NCI-H2029 (cell line): ENCODE results near the gene C1orf53.
"Not testable (repeated sequence)": the region's sequence is repeated elsewhere in the genome, so short reads cannot be mapped to it uniquely, and the experiment has no call there.

Experiments used
- DNase-seq: peaks from one replicate; lab custom pipeline; 2025; lab: John Stamatoyannopoulos, UW

Gene C1orf53

DNA sequence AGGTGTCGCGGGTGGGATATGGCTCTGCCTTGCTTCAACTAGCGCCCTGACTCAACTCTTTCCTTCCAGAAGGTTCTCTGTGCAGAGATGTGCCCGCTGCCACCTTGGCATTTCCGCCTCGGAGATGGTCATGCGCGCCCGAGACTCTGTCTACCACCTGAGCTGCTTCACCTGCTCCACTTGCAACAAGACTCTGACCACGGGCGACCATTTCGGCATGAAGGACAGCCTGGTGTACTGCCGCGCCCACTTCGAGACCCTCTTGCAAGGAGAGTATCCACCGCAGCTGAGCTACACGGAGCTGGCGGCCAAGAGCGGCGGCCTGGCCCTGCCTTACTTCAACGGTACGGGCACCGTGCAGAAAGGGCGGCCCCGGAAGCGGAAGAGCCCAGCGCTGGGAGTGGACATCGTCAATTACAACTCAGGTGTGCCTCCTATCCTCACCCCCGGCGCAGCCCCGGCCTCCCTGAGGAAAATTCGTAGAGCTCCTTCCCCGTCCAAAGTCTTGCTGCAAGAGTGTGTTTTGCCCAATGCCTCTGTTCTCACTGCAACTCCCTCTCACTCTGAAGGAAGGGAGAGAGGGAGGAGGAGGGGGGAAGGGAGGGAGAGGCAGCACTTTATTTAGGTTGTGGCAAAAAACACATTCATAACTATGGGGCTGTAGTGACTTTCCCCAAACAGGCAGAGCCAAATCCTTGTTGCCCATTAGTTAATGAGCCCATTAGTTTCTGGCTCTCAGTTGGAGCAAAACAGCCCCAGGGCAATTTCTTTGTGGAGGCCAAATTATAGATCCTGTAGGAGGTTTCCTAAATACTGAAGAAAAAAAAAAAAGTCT is 19.0 kb downstream of the C1orf53 start:
- no peak for DNase-seq

- DNase-seq = no peak
Observed at GRCh38 chr1:197922070-197922390, 19.6 kb downstream of the C1orf53 start.

DNA sequence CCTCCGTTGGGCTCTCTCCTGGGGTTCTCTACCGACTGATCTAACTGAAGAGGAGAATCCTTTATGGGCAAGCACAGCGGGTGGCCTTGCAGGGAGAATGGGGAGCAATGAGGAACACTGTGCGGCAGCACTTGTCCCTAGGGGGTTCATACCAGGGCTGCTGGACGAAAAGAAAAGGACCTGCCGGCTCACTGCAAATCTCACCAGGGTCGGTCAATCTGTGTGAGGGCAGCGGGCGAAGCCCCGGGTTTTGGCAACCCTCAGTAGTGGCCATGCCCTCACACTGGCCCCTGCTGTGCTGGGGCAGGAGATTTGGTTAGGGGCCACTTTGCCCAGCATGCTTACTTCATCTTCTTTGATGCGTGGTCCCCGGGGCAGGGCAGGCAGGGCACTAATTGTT is 20.6 kb downstream of the C1orf53 start:
- no peak for DNase-seq

- DNase-seq = no peak
Observed at GRCh38 chr1:197924516-197925123, 22.2 kb downstream of the C1orf53 start.

DNA sequence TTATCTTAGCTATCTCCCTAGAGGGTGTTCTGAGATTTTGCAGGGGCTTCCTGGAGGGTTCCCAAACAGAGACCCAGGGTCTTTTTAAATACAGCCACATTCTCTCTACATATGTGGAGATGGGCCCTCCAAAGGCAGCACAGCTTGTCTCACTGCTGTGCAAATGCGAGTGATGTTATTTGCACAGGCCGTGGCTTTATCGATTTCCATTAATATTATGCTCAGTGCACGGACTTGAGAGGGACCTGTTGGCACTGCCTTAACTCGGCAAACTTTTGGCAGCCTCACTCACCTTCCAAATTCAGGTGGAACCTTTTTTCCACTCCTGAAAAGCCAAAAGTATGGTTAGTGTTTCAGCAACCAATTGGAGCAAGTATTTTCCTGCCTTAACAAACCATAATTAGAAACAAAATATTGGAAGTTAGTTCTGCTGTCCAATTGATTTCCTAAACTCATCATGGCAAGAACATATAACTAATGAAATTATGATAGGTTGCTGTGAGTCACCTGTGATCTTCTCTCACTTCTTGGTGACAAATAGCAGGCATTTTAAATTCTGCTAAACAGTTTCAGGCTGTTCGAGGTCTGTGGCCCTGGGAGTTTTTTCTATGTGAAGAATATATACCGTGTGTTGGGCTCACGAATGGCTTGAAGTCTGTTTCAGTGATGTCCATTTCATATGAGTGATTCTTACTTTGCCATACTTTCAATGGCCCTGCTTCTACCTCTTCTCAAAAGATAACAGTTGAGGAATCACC is 25.7 kb downstream of the C1orf53 start:
- DNase-seq = no peak

DNA sequence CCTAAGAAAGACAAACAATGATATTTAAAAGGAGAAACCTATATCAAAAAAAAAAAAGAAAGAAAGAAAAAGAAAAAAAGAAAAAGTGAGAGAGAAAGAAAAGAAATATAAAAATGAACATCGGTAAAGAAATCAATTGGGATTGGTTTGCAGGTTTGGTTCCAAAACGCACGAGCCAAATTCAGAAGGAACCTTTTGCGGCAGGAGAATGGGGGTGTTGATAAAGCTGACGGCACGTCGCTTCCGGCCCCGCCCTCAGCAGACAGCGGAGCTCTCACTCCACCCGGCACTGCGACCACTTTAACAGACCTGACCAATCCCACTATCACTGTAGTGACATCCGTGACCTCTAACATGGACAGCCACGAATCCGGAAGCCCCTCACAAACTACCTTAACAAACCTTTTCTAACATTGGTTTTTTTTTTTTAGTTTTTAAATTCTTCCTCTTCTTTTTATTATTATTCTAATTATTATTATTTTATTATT is 26.5 kb downstream of the C1orf53 start:
- DNase-seq = no peak

DNA sequence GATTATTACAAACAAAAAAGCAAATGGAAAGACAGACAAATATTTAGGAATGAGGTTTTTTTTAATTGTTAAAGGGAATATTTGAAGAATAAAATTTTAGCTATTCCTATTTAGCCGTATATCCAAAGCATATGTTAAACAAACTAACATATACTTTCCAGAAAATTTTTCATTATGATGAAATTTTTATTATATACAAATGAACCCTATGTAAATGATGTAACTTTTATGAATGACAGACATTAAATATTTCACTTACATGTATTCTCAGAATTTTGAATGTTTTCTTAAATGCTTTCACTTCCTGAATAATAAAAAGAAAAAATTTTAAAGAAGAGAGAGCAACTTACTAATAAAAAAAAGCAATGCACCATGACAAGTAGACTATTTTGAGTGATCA is 30.6 kb downstream of the C1orf53 start:
- DNase-seq = no peak

DNA sequence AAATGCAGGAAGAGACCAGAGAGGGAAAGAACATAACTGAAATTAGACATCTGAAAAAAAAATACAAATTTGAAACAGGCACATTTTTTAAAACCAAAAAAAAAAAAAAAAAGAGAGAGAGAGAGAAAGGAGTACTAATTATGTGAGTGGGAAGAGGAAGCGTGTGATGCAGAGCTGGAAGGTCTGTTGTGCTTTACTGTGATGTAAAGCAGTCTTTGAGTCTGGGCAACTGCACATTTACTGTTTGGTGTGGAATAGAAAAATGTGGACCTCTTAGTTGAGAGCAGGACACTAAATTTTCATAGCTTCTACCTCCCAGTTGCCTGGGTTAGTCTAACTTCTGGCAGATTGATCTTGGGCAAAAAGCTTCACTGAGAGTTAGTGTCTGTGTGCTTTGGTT is 31.2 kb downstream of the C1orf53 start:
- no peak for DNase-seq

GRCh38 chr1:197937381-197937780 is 35.0 kb downstream of the C1orf53 start:
- DNase-seq = no peak

GRCh38 chr1:197937892-197938291 is 35.5 kb downstream of the C1orf53 start:
- DNase-seq = no peak

DNA sequence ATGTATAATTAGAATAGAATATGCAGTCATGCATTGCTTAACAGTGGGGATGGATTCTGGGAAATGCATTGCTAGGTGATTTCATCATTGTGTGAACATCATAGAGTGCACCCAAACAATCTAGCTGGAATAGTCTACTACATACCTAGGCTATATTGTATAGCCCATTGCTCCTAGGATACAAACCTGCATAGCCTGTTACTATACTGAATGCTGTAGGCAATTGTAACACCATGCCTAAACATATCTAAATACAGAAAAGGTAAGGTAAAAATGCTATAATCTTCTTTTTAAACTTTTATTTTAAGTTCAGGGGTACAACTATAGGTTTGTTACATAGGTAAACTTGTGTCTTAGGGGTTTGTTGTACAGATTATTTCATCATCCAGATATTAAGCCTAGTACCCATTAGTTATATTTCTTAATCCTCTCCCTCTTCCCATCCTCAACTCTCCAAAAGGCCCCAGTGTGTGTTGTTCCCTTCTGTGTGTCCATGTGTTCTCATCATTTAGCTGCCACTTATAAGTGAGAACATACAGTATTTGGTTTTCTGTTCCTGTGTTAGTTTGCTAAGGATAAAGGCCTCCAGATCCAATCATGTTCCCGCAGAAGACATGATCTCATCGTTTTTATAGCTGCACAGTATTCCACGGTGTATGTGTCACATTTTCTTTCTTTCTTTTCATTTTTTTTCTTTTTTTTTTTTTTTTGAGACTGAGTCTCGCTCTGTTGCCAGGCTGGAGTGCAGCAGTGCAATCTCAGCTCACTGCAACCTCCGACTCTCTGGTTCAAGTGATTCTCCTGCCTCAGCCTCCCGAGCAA is 36.9 kb downstream of the C1orf53 start:
- not testable (repeated sequence) for DNase-seq

DNA sequence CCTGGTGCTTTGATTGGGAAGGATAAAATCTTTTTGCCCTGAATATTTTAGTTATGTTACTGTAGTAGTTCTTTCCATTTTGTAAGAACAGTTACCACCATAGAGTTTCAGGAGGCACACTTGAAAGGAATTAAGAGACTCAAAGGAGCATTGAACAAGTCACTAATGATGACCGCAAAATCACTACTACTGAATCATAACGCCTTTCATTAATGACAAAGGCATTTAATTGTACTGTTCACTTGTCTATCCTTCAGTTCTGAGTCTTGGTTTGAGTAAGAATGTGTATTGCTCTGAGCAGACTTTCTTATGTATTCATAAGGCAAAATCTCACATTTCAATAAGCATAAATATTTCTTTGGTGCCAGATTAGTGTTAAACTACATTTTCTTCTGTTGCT is 39.6 kb downstream of the C1orf53 start:
- no peak for DNase-seq

DNA sequence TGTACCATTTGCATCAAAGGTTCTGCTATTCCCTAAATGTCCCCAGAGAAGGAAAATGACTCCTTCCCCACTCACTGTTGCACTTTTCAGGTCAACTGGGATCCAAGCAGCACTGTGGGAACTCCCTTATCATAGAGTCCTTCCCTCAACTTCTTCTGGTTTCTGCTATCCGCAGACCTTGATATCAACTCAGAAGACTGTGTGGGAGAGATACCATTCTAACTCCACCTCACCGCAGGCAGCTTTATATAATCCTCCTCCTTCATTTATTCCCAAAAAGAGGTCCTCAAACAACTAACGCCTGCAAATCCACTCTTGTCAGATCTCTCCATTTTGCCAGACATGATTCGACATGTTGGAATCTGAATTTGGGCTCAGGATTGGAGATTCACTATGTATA is 42.1 kb downstream of the C1orf53 start:
- DNase-seq = no peak

DNA sequence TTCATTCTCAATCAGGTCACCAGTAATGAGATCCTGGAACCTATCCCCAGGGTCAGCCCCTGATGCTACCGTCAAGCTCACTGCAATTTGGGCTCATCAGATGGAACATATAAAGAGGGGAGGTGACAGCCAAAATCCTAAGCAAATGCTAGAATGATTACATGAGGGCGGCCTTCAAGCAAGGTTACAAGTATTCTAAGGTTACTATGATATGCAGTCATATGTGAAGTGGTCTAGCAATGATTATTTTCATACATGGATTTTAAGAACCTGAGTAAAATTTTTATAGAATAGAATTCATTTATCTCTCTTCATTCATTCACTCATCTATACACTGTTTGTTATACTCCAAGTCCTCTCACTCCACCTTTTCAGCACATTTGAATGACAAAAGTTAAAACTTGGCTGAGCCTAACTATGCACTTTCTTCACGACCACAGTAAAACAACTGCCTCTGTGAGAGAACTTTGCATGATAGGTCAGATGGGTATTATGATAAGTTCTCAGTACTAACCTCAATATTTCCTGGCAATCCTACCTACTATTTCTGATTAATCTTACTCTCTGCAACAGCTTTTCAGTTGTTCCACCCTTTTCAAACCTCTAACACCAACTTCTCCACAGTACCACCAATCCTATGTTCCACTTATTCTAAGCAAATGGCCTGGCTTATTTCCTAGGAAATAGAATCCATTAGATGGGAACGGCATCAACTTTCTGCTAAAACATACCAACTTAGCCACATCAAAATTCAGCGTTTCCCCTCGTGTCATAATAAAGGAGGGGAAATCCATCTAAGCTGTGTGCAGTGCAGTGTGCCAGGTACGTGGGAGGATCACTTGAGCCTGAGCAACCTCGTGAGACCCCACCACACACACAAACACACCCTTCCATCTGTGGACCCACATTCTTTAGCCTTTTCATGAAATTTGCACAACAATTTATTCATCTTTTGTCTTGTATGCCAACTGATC is 46.8 kb downstream of the C1orf53 start:
- DNase-seq = no peak

DNA sequence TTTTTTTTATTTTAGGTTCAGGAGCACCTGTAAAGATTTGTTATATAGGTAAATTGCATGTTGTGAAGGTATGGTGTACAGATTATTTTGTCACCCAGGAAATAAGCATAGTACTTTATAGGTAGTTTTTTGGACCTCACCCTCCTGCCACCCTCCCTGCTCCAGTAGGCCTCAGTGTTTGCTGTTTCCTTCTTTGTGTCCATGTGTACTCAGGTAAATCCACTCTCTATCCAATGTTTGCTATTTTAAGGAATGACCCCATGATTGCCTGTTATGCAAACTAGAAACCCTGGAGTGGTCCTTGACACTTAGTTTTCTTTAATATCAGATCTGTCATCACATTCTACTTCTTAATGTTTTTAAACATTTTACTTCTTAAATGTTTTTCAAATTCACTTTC is 48.7 kb downstream of the C1orf53 start:
- DNase-seq = no peak

DNA sequence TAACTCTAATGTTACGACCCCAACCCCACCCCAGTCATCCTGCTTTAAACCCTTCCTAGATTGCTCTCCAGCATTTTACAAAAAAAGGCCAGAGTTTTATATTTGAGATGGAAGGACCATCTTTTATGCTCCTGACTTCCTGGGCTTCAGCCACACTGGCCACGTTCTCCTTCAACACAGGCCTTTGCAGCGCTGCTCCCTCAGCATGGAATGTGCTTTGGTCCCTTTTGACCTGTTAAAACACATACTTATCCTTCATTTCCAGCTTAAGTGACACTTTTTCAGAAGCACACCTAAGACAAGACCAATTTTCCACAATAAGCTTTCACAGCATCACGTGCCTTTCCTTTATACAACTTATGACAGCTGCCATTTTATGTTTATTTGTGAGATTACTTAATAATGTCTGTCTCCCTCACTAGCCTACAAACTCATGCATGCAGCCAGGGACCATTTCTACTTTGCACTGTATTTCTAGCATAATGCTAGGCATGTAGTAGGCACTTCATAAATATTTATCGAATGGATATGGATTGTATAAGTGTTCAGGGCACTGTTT is 49.3 kb downstream of the C1orf53 start:
- DNase-seq = no peak

DNA sequence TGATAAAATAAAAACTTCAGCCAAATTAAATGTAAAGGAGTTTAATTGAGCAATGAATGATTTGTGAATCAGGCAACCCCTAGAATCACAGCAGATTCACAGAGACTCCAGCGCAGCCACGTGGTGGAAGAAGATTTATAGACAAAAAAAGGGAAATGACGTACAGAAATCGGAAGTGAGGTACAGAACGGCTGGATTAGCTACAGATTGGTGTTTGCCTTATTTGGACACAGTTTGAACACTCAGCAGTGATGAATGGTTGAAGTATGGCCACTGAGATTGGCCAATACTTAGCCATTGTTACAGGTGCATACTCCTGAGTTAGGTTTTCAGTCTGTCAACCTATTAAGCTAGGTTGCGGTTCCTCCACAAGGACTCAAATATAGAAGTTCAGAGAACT is 51.0 kb downstream of the C1orf53 start:
- DNase-seq = not testable (repeated sequence)

DNA sequence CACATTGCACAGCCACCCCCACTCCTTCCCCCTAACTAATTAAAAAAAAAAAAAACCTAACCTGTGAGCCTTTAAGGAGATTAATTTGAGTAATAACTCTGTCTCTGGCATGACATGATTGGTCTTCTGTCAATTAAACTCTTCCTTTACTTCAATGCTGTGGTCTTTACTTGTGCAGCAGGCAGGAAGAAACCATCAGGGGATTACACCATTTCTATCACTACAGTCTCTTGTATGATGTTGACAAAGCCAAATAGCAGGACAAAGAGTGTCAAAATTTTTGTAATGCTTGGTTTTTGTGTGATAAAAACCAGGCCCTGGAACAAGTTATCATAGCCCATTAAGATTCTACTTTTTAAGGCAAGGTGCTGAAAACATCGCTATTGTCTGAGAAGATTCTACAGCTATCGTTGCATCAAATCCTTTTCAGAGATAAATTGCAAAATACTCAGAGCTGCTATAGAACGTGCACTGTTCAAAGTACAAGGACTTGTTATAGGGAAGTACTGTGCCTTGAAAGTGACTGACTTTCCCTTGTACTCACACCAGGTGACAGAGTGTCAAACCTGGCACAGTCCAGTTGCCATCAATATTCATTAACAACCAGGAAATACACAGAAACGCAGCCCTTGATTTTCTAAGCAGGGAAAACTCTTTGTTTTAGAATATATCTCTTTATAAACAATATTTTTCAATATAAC is 52.4 kb downstream of the C1orf53 start:
- DNase-seq = no peak

- no peak for DNase-seq
Observed at GRCh38 chr1:197955486-197956394, 53.3 kb downstream of the C1orf53 start.
